Trophoblast cell (in vitro differentiated cells and primary cell): ENCODE measurements around the gene ATG13.
"Not testable (repeated sequence)": the region's sequence is repeated elsewhere in the genome, so short reads cannot be mapped to it uniquely, and the experiment has no call there.

ENCODE experiments used
- DNase-seq, 2 donors: peaks; one replicate each; pipeline ENCODE4 v3.0.0-alpha.2; 2016
- H2AFZ ChIP-seq: 2 replicates; pipeline ENCODE4 v1.6.1; 2013; ENCODE audit warnings: low read length, moderate library complexity, mild to moderate bottlenecking; ENCODE audit not compliant: insufficient read depth, poor library complexity
- H2AK5ac ChIP-seq: 2 replicates; pipeline ENCODE4 v1.6.1; 2013; ENCODE audit warnings: mild to moderate bottlenecking, low read length
- H2BK120ac ChIP-seq: 2 replicates; pipeline ENCODE4 v1.6.1; 2013; ENCODE audit warnings: low read length, mild to moderate bottlenecking, moderate library complexity; ENCODE audit not compliant: insufficient read depth, poor library complexity
- H2BK12ac ChIP-seq: 2 replicates; pipeline ENCODE4 v1.6.1; 2013; ENCODE audit warnings: mild to moderate bottlenecking, low read length, moderate library complexity
- H2BK5ac ChIP-seq: 2 replicates; pipeline ENCODE4 v1.6.1; 2013; ENCODE audit warnings: low read length, low read depth, moderate library complexity, mild to moderate bottlenecking; ENCODE audit not compliant: poor library complexity
- H3K14ac ChIP-seq: 2 replicates; pipeline ENCODE4 v1.6.1; 2013; ENCODE audit warnings: mild to moderate bottlenecking, low read length
- H3K18ac ChIP-seq: 2 replicates; pipeline ENCODE4 v1.6.1; 2013; ENCODE audit warnings: mild to moderate bottlenecking, low read length
- H3K23ac ChIP-seq: 2 replicates; pipeline ENCODE4 v1.6.1; 2013; ENCODE audit warnings: low read length
- H3K27ac ChIP-seq: 2 replicates; pipeline ENCODE4 v1.5.1; 2013; ENCODE audit warnings: low read depth, mild to moderate bottlenecking, inconsistent platforms, low read length, moderate library complexity
- H3K27me3 ChIP-seq: 2 replicates; pipeline ENCODE4 v1.6.1; 2013; ENCODE audit warnings: inconsistent platforms, mild to moderate bottlenecking, low read length, moderate library complexity; ENCODE audit not compliant: insufficient read depth
- H3K36me3 ChIP-seq, 2 experiments: 1 replicate in 1 of 2; 2 replicates in 1 of 2; pipeline ENCODE4 v1.6.1; 2013; ENCODE audit warnings: low read length in 2 of 2, mild to moderate bottlenecking in 2 of 2, moderate library complexity in 1 of 2; ENCODE audit not compliant: insufficient read depth in 2 of 2, control insufficient read depth in 1 of 2
- H3K4ac ChIP-seq: 2 replicates; pipeline ENCODE4 v1.6.1; 2013; ENCODE audit warnings: low read depth, mild to moderate bottlenecking, low read length, moderate library complexity
- H3K4me1 ChIP-seq, 2 experiments: 1 replicate in 1 of 2; 2 replicates in 1 of 2; pipeline ENCODE4 v1.6.1; 2013; ENCODE audit warnings: low read length in 2 of 2, mild to moderate bottlenecking in 2 of 2, moderate library complexity in 1 of 2; ENCODE audit not compliant: insufficient read depth in 2 of 2, control insufficient read depth in 1 of 2
- H3K4me2 ChIP-seq: 2 replicates; pipeline ENCODE4 v1.6.1; 2013; ENCODE audit warnings: inconsistent platforms, mild to moderate bottlenecking, low read length, moderate library complexity
- H3K4me3 ChIP-seq: 2 replicates; pipeline ENCODE4 v1.5.1; 2013; ENCODE audit warnings: mild to moderate bottlenecking, low read depth, low read length, inconsistent platforms
- H3K79me1 ChIP-seq: one replicate; pipeline ENCODE4 v1.6.1; 2013; ENCODE audit warnings: low read length
- H3K79me2 ChIP-seq: 2 replicates; pipeline ENCODE4 v1.6.1; 2013; ENCODE audit warnings: low read length, mild to moderate bottlenecking; ENCODE audit not compliant: control insufficient read depth, insufficient read depth, poor library complexity
- H3K9ac ChIP-seq: 2 replicates; pipeline ENCODE4 v1.6.1; 2013; ENCODE audit warnings: mild to moderate bottlenecking, low read length
- H3K9me3 ChIP-seq: 2 replicates; pipeline ENCODE4 v1.6.1; 2013; ENCODE audit warnings: low read depth, mild to moderate bottlenecking, control low read depth, inconsistent platforms, low read length; ENCODE audit not compliant: insufficient read depth
- H4K12ac ChIP-seq: 2 replicates; pipeline ENCODE4 v1.6.1; 2013; ENCODE audit warnings: low read depth, mild to moderate bottlenecking, low read length, moderate library complexity
- H4K8ac ChIP-seq: 2 replicates; pipeline ENCODE4 v1.6.1; 2013; ENCODE audit warnings: low read depth, mild to moderate bottlenecking, low read length, moderate library complexity
- H4K91ac ChIP-seq: one replicate; pipeline ENCODE4 v1.6.1; 2013; ENCODE audit warnings: low read depth, mild to moderate bottlenecking, low read length, moderate library complexity
- WGBS: extraction: QIAGEN DNeasy Blood & Tissue Kit; methylation state at CpG from one replicate; pipeline ENCODE4 v1.1.7; 2013; ENCODE audit warnings: missing lambda C conversion rate; ENCODE audit not compliant: insufficient read length, insufficient coverage; ENCODE audit errors: extremely low coverage; 5-methylcytosine and 5-hydroxymethylcytosine counted together

The ATG13 gene

GRCh38 chr11:46710821-46711269 lies 93.5 kb downstream of the ATG13 start:
- no peak overlapping the region for H2BK12ac ChIP-seq
- H3K4me3 ChIP-seq, result no peak overlapping the region
- WGBS, result no CpG with 5 or more reads among the region's 10 CpGs

GRCh38 chr11:46711303-46711702 lies 94.0 kb downstream of the ATG13 start:
- H3K79me2 ChIP-seq, result no peaks in the 10 kb centered on the region
- no peak overlapping the region for H3K4ac ChIP-seq

More at GRCh38 chr11:46710821-46711269, 93.5 kb downstream of the ATG13 start:
- Histone ChIP-seq H3K79me2 (no peaks in the 10 kb centered on the region), H3K36me3 (peaks cover 9 to 13% of the 10 kb centered on the region in 2 experiments), H4K91ac (no peak overlapping the region), H3K23ac (no peak overlapping the region), H3K18ac (no peak overlapping the region), H3K4me1 (peaks cover 0 to 1% of the 10 kb centered on the region in 2 experiments), H2AFZ (no peak overlapping the region), H3K4ac (no peak overlapping the region), H3K27ac (no peak overlapping the region), H2BK5ac (no peak overlapping the region), H4K12ac (no peak overlapping the region), H3K9me3 (no peaks in the 10 kb centered on the region), H3K9ac (no peak overlapping the region), H3K14ac (no peak overlapping the region), H3K79me1 (no peaks in the 10 kb centered on the region), H2AK5ac (no peak overlapping the region), H4K8ac (no peak overlapping the region), H3K4me2 (no peak overlapping the region), H3K27me3 (no peaks in the 10 kb centered on the region), H2BK120ac (no peak overlapping the region)
- peak in 1 of 2 donors; percentile 7 for DNase-seq

GRCh38 chr11:46712874-46713576 lies 95.7 kb downstream of the ATG13 start:
- WGBS, result no CpG with 5 or more reads among the region's 7 CpGs
- H4K91ac ChIP-seq, result no peak overlapping the region

More at GRCh38 chr11:46711303-46711702, 94.0 kb downstream of the ATG13 start:
- Histone ChIP-seq H3K4me2 (no peak overlapping the region), H3K36me3 (peaks cover 5 to 10% of the 10 kb centered on the region in 2 experiments), H3K79me1 (no peaks in the 10 kb centered on the region), H3K4me1 (peaks cover 0 to 1% of the 10 kb centered on the region in 2 experiments), H4K12ac (no peak overlapping the region), H3K14ac (no peak overlapping the region), H2AK5ac (no peak overlapping the region), H2BK120ac (no peak overlapping the region), H2BK12ac (no peak overlapping the region), H3K18ac (no peak overlapping the region), H3K9me3 (no peaks in the 10 kb centered on the region), H2BK5ac (no peak overlapping the region), H3K23ac (no peak overlapping the region), H3K27ac (no peak overlapping the region), H3K9ac (no peak overlapping the region), H4K91ac (no peak overlapping the region), H4K8ac (no peak overlapping the region), H3K4me3 (no peak overlapping the region), H3K27me3 (no peaks in the 10 kb centered on the region), H2AFZ (no peak overlapping the region)
- WGBS, result no CpG with 5 or more reads among the region's 5 CpGs
- no peak for DNase-seq

GRCh38 chr11:46717825-46718154 lies 100.4 kb downstream of the ATG13 start:
- not testable (repeated sequence) for H4K91ac ChIP-seq, H2BK120ac ChIP-seq, H2AK5ac ChIP-seq, H3K36me3 ChIP-seq, DNase-seq, H3K23ac ChIP-seq, H4K12ac ChIP-seq, H3K79me1 ChIP-seq, H3K14ac ChIP-seq, H3K4me1 ChIP-seq, H4K8ac ChIP-seq, H2AFZ ChIP-seq, H3K79me2 ChIP-seq, H3K9ac ChIP-seq, H2BK12ac ChIP-seq, H3K9me3 ChIP-seq, H3K27ac ChIP-seq, H3K4ac ChIP-seq, H2BK5ac ChIP-seq, H3K4me3 ChIP-seq, H3K18ac ChIP-seq, H3K4me2 ChIP-seq, H3K27me3 ChIP-seq
- no CpG with 5 or more reads among the region's 2 CpGs for WGBS

More at GRCh38 chr11:46712874-46713576, 95.7 kb downstream of the ATG13 start:
- peaks cover under 1 to 2% of the 10 kb centered on the region in 2 experiments for H3K4me1 ChIP-seq
- no peak overlapping the region for H3K14ac ChIP-seq
- no peaks in the 10 kb centered on the region for H3K27me3 ChIP-seq
- H3K27ac ChIP-seq, result no peak overlapping the region
- no peak overlapping the region for H3K4ac ChIP-seq
- no peak overlapping the region for H2AK5ac ChIP-seq
- H4K8ac ChIP-seq, result no peak overlapping the region
- H2AFZ ChIP-seq, result no peak overlapping the region
- no peak overlapping the region for H3K4me2 ChIP-seq
- no peak overlapping the region for H3K23ac ChIP-seq
- H3K79me2 ChIP-seq, result no peaks in the 10 kb centered on the region
- no peaks in the 10 kb centered on the region for H3K9me3 ChIP-seq
- H2BK120ac ChIP-seq, result no peak overlapping the region
- H3K36me3 ChIP-seq, result no peaks in the 10 kb centered on the region
- H3K9ac ChIP-seq, result no peak overlapping the region
- H3K79me1 ChIP-seq, result no peaks in the 10 kb centered on the region
- no peak overlapping the region for H3K18ac ChIP-seq
- no peak overlapping the region for H2BK12ac ChIP-seq
- no peak overlapping the region for H4K12ac ChIP-seq
- no peak overlapping the region for H3K4me3 ChIP-seq
- DNase-seq, result no peak
- no peak overlapping the region for H2BK5ac ChIP-seq
